ENCODE data around the gene ARHGEF3.

- TF ChIP-seq POLR2AphosphoS5 (IDR thresholded peaks at IDR 0.05; ENCODE audit: low read depth, low read length) (no peak), TAF1 (IDR thresholded peaks at IDR 0.05; ENCODE audit: low read depth, low read length) (no peak), POLR2A (IDR thresholded peaks at IDR 0.05; ENCODE audit: low read depth, low read length) (no peak), SPI1 (IDR thresholded peaks at IDR 0.05; ENCODE audit: low read depth, low read length) (no peak), PAX5 (IDR thresholded peaks at IDR 0.05; ENCODE audit: insufficient read depth, low read length, severe bottlenecking) (no peak)
Measured at GRCh38 chr3:56825567-56826438, 24.1 kb upstream of the ARHGEF3 start.
